ENCODE results near the gene AMY2A.
"Not testable (repeated sequence)": the region's sequence is repeated elsewhere in the genome, so short reads cannot be mapped to it uniquely, and the experiment has no call there.

The AMY2A gene

DNA sequence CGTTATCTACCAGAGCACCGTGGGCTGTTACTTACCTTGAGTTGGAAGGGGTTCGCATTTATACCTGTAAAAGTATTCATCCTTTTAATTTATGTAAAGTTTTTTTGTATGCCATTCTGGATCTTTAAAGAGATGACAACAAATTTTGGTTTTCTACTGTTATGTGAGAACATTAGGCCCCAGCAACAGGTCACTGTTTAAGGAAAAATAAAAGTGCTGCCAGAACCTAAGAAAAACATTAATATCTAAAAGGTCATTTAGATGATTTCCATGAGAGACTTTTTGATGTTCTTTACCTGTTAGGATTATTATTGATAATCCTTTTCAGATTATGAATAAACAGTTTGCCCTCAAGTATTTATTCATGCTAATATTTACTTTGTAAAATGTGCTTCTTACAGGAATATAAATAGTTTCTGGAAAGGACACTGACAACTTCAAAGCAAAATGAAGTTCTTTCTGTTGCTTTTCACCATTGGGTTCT, at the start of gene AMY2A:
AMY2A (plus strand) TSS at position 434 of the 484 bp plus-strand sequence; CDS start at position 448, 14 bp downstream.
- in situ Hi-C loops (cut with HindIII; ENCODE audit: low sequenced_read_pairs); H3K4me3 ChIP-seq (ENCODE audit: low read depth, low read length); DNase-seq (ENCODE audit: low read depth, low spot score): not testable (repeated sequence)

DNA sequence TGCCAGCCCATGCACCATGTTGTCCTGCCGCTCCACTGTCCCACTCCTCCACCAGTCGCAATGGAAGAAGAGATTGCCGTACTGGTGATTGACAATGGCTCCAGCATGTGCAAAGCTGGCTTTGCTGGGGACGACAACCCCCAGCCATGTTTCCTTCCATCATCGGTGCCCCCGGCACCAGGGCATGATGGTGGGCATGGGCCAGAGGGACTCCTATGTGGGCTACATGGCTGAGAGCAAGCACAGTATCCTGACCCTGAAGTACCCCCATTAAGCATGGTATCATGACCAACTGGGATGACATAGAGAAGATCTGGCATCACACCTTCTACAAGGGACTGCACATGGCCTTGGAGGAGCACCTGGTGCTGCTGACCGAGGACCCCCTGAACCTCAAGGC, 47.7 kb upstream of the AMY2A start:
- no peak overlapping the region for H3K4me3 ChIP-seq (ENCODE audit: low read depth, low read length)
- no peak for DNase-seq (ENCODE audit: low read depth, low spot score)
- in situ Hi-C loops (cut with HindIII; ENCODE audit: low sequenced_read_pairs) = no loop called here
- no peak for TF ChIP-seq CTCF (IDR thresholded peaks at IDR 0.05; ENCODE audit: low read depth, low read length)

DNA sequence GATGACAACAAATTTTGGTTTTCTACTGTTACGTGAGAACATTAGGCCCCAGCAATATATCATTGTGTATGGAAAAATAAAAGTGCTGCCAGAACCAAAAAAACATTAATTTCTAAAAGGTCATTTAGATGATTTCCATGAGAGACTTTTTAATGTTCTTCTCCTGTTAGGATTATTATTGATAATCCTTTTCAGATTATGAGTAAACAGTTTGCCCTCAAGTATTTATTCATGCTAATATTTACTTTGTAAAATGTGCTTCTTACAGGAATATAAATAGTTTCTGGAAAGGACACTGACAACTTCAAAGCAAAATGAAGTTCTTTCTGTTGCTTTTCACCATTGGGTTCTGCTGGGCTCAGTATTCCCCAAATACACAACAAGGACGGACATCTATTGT, 45.9 kb upstream of the AMY2A start, which contains the start of gene AMY2B:
AMY2B (plus strand) TSS at position 301 of the 400 bp plus-strand sequence; CDS start at position 315, 14 bp downstream.
- in situ Hi-C loops (cut with HindIII; ENCODE audit: low sequenced_read_pairs); DNase-seq (ENCODE audit: low read depth, low spot score); H3K4me3 ChIP-seq (ENCODE audit: low read depth, low read length): not testable (repeated sequence)

- H3K4me3 ChIP-seq (ENCODE audit: low read depth, low read length) = no peak overlapping the region
- in situ Hi-C loops (cut with HindIII; ENCODE audit: low sequenced_read_pairs) = no loop called here
- DNase-seq (ENCODE audit: low read depth, low spot score) = no peak
- no peak for TF ChIP-seq CTCF (IDR thresholded peaks at IDR 0.05; ENCODE audit: low read depth, low read length)
Observed at GRCh38 chr1:103576065-103576464, 41.2 kb upstream of the AMY2A start.

DNA sequence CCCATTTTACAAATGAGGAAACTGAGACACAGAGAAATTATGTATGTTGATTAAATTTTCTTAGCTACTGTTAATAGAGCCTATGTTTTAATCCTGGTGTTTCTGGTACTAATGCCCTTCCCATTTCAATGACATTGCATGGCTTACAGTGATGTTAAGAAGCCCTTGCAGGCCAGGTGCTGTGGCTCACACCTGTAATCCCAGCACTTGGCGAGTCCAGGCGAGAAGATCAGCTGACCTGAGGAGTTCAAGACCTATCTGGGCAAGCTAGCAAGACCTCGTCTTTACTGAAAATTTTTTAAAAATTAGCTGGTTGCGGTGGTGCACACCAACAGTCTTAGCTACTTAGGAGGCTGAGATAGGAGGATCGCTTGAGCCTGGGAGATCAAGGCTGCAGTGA, 40.4 kb upstream of the AMY2A start:
- H3K4me3 ChIP-seq (ENCODE audit: low read depth, low read length); DNase-seq (ENCODE audit: low read depth, low spot score); in situ Hi-C loops (cut with HindIII; ENCODE audit: low sequenced_read_pairs): not testable (repeated sequence)

DNA sequence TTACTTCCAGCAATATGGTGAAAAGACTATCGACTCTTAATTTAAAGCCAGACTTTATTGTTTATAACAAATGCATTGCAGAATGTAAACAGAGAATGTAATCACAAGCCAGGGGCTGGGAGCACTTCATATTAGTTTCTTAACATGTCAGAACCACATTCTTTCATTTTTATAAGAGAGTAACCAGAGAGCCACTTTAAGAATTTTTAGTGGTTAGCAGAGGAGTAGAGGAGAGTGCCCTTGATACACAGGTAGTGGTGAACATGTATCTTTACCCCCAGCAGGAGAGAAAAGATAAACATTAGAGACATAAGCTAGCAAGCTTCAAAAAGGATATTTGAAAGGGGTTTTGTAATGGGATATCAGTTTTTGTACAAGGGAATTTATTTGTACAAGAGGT, 34.8 kb upstream of the AMY2A start:
- DNase-seq (ENCODE audit: low read depth, low spot score) = no peak
- in situ Hi-C loops (cut with HindIII; ENCODE audit: low sequenced_read_pairs) = no loop called here
- no peak for TF ChIP-seq CTCF (IDR thresholded peaks at IDR 0.05; ENCODE audit: low read depth, low read length)
- no peak overlapping the region for H3K4me3 ChIP-seq (ENCODE audit: low read depth, low read length)

DNA sequence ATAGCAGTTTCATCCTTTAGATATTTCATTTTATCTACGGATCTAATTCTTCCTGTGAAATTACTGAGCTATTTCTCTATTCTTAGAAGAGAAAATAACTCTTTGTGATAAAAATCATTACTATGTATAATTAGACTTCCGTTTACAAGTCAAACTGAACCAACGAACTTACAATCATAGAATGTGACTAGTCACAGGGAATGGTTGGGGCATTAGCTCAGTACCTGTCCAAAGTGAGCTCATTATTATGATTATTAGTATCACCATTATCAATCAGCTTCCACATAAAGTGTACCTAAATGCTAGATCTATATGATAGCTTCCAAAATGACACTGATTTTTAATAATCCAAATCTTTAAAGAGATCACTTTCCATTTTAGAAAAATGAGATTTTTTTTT, 33.3 kb upstream of the AMY2A start:
- TF ChIP-seq CTCF (IDR thresholded peaks at IDR 0.05; ENCODE audit: low read depth, low read length) = no peak
- H3K4me3 ChIP-seq (ENCODE audit: low read depth, low read length) = no peak overlapping the region
- in situ Hi-C loops (cut with HindIII; ENCODE audit: low sequenced_read_pairs) = no loop called here

DNA sequence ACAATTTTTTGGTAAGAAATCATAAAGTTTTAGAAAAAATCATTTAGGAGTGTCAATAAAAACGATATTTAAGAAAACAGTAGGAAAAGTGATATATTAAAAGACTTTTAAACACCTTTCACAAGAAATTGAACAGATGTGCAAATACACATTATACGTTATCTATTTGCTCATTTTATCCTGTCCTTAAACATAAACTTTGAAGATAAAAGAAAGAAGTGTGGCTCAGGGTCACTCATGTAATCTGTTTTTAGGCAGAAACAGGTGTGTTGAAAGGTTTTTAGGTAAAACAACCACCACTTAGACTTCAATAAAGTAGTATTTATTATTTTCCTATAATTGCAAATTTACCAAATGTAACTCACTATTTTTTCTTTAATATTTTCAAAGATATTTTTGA, 32.7 kb upstream of the AMY2A start:
- in situ Hi-C loops (cut with HindIII; ENCODE audit: low sequenced_read_pairs) = no loop called here
- DNase-seq (ENCODE audit: low read depth, low spot score) = no peak
- no peak overlapping the region for H3K4me3 ChIP-seq (ENCODE audit: low read depth, low read length)
- no peak for TF ChIP-seq CTCF (IDR thresholded peaks at IDR 0.05; ENCODE audit: low read depth, low read length)

More for the DNA sequence above, 33.3 kb upstream of the AMY2A start:
- DNase-seq (ENCODE audit: low read depth, low spot score) = no peak

DNA sequence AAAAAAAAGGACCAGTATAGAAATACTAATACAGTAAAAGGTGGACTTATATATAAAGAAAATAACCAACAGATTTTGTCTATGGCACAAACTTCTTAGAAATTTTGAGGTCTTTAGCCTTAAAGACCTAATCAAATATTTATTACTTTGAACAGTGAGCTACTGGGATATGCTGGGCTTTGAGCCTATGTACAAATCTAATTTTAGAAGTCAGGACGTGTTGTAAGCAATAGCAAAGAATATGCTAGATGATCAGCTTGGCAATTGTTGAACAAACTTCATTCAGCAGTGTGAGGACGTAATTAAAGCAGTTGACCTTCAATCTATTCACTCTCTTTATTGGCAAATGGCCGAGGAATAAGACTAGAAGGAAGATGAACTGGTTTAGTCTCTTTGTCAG, 14.5 kb upstream of the AMY2A start:
- H3K4me3 ChIP-seq (ENCODE audit: low read depth, low read length); DNase-seq (ENCODE audit: low read depth, low spot score); in situ Hi-C loops (cut with HindIII; ENCODE audit: low sequenced_read_pairs): not testable (repeated sequence)

Data from astrocyte of the spinal cord (primary cell).